GM12878 (cell line): Measurements from ENCODE around the gene PTGDR2. TPM values are rescaled to one million over a fixed set of nuclear protein-coding genes. Genes with fewer than 3 reads are reported as not detected.

Experiments used
- ATAC-seq: fragments of 200-7000 bp; cut with Tn5 transposase; 3 replicates; pipeline ENCODE4 v1.9.1; 2020; ENCODE audit warnings: mild to moderate bottlenecking, moderate library complexity
- BruUV-seq: library from RNA; stranded (reverse); fragments of 400-500 nt; replicated peaks from 2 replicates; lab custom pipeline; 2021; lab: Mats Ljungman, UMichigan
- CTCF ChIA-PET: fragments of 300-600 bp; sonication (Branson Sonifier 250); formaldehyde crosslinking; extraction: SDS; loops from one replicate; lab custom pipeline; 2021; ENCODE audit warnings: inconsistent platforms; lab: Yijun Ruan, JAX
- POLR2A ChIA-PET: fragments of 350-600 bp; formaldehyde crosslinking; extraction: SDS; loops from one replicate; lab custom pipeline; 2021; ENCODE audit warnings: inconsistent platforms; lab: Charles Lee
- RAD21 ChIA-PET: fragments of 300-600 bp; sonication (Branson Sonifier 250); formaldehyde crosslinking; loops from one replicate; lab custom pipeline; 2023; ENCODE audit warnings: antibody characterized with exemption; ENCODE audit not compliant: unreplicated experiment; lab: Charles Lee
- SMC1A ChIA-PET: fragments of 300-600 bp; sonication (Branson Sonifier 250); formaldehyde crosslinking; loops from one replicate; lab custom pipeline; 2023; ENCODE audit not compliant: unreplicated experiment, uncharacterized antibody; lab: Charles Lee
- DNase-seq: peaks from one replicate; pipeline ENCODE4 v3.0.0-alpha.2; 2011; ENCODE audit warnings: low read depth, low spot score
- FAIRE-seq: peaks from 3 replicates; lab custom pipeline; 2011; peaks lifted over from hg19 to GRCh38; lab: Jason Lieb, UNC
- H2AFZ ChIP-seq: 2 replicates; pipeline ENCODE4 v1.6.0; 2011; ENCODE audit warnings: low read depth, low read length, control low read depth; ENCODE audit not compliant: control insufficient read depth
- H3K27ac ChIP-seq: 2 replicates; pipeline ENCODE4 v1.5.1; 2011; ENCODE audit warnings: control low read depth; ENCODE audit not compliant: control insufficient read depth, insufficient read depth
- H3K27me3 ChIP-seq, 2 experiments: replicated peaks in 1 of 2; 2 replicates each; pipeline versions ENCODE4 v1.6.0 to v1.6.1; 2011; ENCODE audit warnings: low read length in 1 of 2; ENCODE audit not compliant: control insufficient read depth in 2 of 2, insufficient read depth in 2 of 2
- H3K36me3 ChIP-seq, 2 experiments: 2 replicates each; pipeline ENCODE4 v1.5.1; 2011; ENCODE audit warnings: low read length in 1 of 2; ENCODE audit not compliant: control insufficient read depth in 2 of 2, insufficient read depth in 2 of 2
- H3K4me1 ChIP-seq: 2 replicates; pipeline ENCODE4 v1.6.1; 2011; ENCODE audit warnings: mild to moderate bottlenecking, low read length, moderate library complexity, mixed read lengths; ENCODE audit not compliant: control insufficient read depth, insufficient read depth
- H3K4me2 ChIP-seq: 2 replicates; pipeline ENCODE4 v1.6.0; 2011; ENCODE audit warnings: control low read depth; ENCODE audit not compliant: control insufficient read depth, insufficient read depth
- H3K4me3 ChIP-seq: fragments of 200-600 bp; sonication (generic); 2 replicates; pipeline ENCODE4 v1.5.1; 2016
- H3K79me2 ChIP-seq: 2 replicates; pipeline ENCODE4 v1.6.0; 2011; ENCODE audit warnings: low read length; ENCODE audit not compliant: control insufficient read depth, insufficient read depth
- H3K9ac ChIP-seq: 2 replicates; pipeline ENCODE4 v1.8.0; 2011; ENCODE audit warnings: low read length, control low read depth, mixed read lengths; ENCODE audit not compliant: control insufficient read depth, insufficient read depth
- H3K9me3 ChIP-seq: replicated peaks from 3 replicates; pipeline ENCODE4 v1.5.1; 2011; ENCODE audit warnings: mild to moderate bottlenecking, low read length; ENCODE audit not compliant: control insufficient read depth, insufficient read depth
- H4K20me1 ChIP-seq: 2 replicates; pipeline ENCODE4 v1.6.0; 2011; ENCODE audit not compliant: control insufficient read depth, insufficient read depth
- BMI1 ChIP-seq: fragments of 450-650 bp; IDR thresholded peaks from 2 replicates; pipeline ENCODE4 v1.6.1; 2016; ENCODE audit warnings: mild to moderate bottlenecking, moderate library complexity, borderline replicate concordance
- CBX3 ChIP-seq: fragments of 200-600 bp; sonication (generic); IDR thresholded peaks from 2 replicates; pipeline ENCODE4 v1.6.1; 2016; ENCODE audit warnings: low read depth, borderline replicate concordance
- CREM ChIP-seq: IDR thresholded peaks from 2 replicates; pipeline ENCODE4 v1.6.1; 2014; ENCODE audit warnings: antibody characterized with exemption, low read depth
- CUX1 ChIP-seq: IDR thresholded peaks from 2 replicates; pipeline ENCODE4 v1.6.1; 2012; ENCODE audit warnings: improper control_type of control experiment, low read depth, low read length; ENCODE audit not compliant: insufficient replicate concordance
- EP300 ChIP-seq, 2 experiments: fragments of 150-350 bp in 1 of 2; IDR thresholded peaks; 2 replicates each; pipeline ENCODE4 v1.6.1; 2011 to 2012; ENCODE audit warnings: low read depth in 2 of 2, low read length in 2 of 2, borderline replicate concordance in 1 of 2, improper control_type of control experiment in 1 of 2, inconsistent platforms in 1 of 2; ENCODE audit not compliant: control insufficient read depth in 1 of 2
- HDGF ChIP-seq: fragments of 450-650 bp; IDR thresholded peaks from 2 replicates; pipeline ENCODE4 v1.6.1; 2016; ENCODE audit warnings: antibody characterized with exemption
- MXI1 ChIP-seq: fragments of 150-350 bp; IDR thresholded peaks from 2 replicates; pipeline ENCODE4 v1.6.1; 2011; ENCODE audit warnings: low read depth, mild to moderate bottlenecking, inconsistent platforms, low read length, improper control_type of control experiment
- NFXL1 ChIP-seq: fragments of 450-650 bp; IDR thresholded peaks from 2 replicates; pipeline ENCODE4 v1.6.1; 2017; ENCODE audit warnings: antibody characterized with exemption, mild to moderate bottlenecking, borderline replicate concordance
- RAD21 ChIP-seq: IDR thresholded peaks from 2 replicates; pipeline ENCODE4 v1.6.1; 2011; ENCODE audit warnings: mild to moderate bottlenecking, low read depth, low read length, moderate library complexity; ENCODE audit not compliant: insufficient read depth
- STAT3 ChIP-seq: IDR thresholded peaks from 2 replicates; pipeline ENCODE4 v1.6.1; 2011; ENCODE audit warnings: low read depth, low read length, improper control_type of control experiment
- TBL1XR1 ChIP-seq: IDR thresholded peaks from 2 replicates; pipeline ENCODE4 v1.6.1; 2012; ENCODE audit warnings: low read depth, low read length, improper control_type of control experiment
- USF2 ChIP-seq: IDR thresholded peaks from 2 replicates; pipeline ENCODE4 v1.6.1; 2011; ENCODE audit warnings: low read depth, low read length, improper control_type of control experiment, borderline replicate concordance
- ZBED1 ChIP-seq: IDR thresholded peaks from 2 replicates; pipeline ENCODE4 v1.6.1; 2016; ENCODE audit warnings: borderline replicate concordance
- ZBTB40 ChIP-seq: fragments of 450-650 bp; IDR thresholded peaks from 2 replicates; pipeline ENCODE4 v1.6.1; 2016; ENCODE audit warnings: mild to moderate bottlenecking, moderate library complexity, borderline replicate concordance
- ZNF207 ChIP-seq: fragments of 450-650 bp; IDR thresholded peaks from 2 replicates; pipeline ENCODE4 v1.6.1; 2014; ENCODE audit warnings: antibody characterized with exemption, mild to moderate bottlenecking, borderline replicate concordance
- WGBS: methylation state at CpG from one replicate; pipeline ENCODE4 v1.1.6; 2016; ENCODE audit warnings: low lambda C conversion rate; ENCODE audit not compliant: insufficient replicate concordance, insufficient coverage; ENCODE audit errors: missing lambda C conversion rate; 5-methylcytosine and 5-hydroxymethylcytosine counted together
- in situ Hi-C: fragments of 300-500 bp; cut with MboI; formaldehyde crosslinking; loops from 9 replicates; pipeline ENCODE4 v1.14.3; 2018; ENCODE audit warnings: mixed read lengths
- intact Hi-C: fragments of 100-400 bp; cut with micrococcal nuclease; formaldehyde crosslinking; loops from one replicate; pipeline ENCODE4 v1.14.2; 2022; ENCODE audit not compliant: unreplicated experiment
- polyA plus RNA-seq, 11 experiments: library from polyadenylated mRNA; depleted of rRNA in 4 of 11; unstranded in 6 of 11; stranded (reverse) in 5 of 11; fragments of >200 nt; fragmentation: Nextera tagmentation in 4 of 11; fragmentation: Illumina TruSeq in 1 of 11; extraction: Ambion mirVana in 4 of 11; extraction: Trizol in 1 of 11; gene quantifications; 1 replicate in 1 of 11; 2 replicates in 10 of 11; pipeline versions ENCODE4 v1.2.1 to v1.2.3, GENCODE V29; 2011 to 2016; ENCODE audit warnings: inconsistent platforms in 2 of 11, missing spikeins in 2 of 11, low read depth in 1 of 11
- total RNA-seq, 4 experiments: library from RNA; depleted of rRNA in 3 of 4; stranded (reverse); fragments of >200 nt in 3 of 4; fragmentation: Illumina TruSeq in 1 of 4; extraction: Trizol in 1 of 4; gene quantifications; 2 replicates each; pipeline versions ENCODE4 v1.2.1 to v1.2.3, GENCODE V29; 2013 to 2021

The PTGDR2 gene
- total and polyA plus RNA-seq, 10 of the 15 experiments (the other 5 are each of a cell fraction or from before 2014, with no cell fraction given) = 0.01 to 0.28 (median 0.15) TPM; not detected in 6

GRCh38 chr11:60847281-60847680 lies 8.5 kb downstream of the PTGDR2 start:
- ChIA-PET SMC1A (no interaction called here), CTCF (interaction anchor here (3.2 kb wide), 1 partner anchor 16 kb away, joined by 18 read pairs; no protein-coding TSS in a partner anchor), RAD21 (no interaction called here), POLR2A (no interaction called here)
- Histone ChIP-seq H3K4me2 (no peak overlapping the region), H4K20me1 (no peaks in the 10 kb centered on the region), H2AFZ (no peak overlapping the region), H3K9me3 (no peaks in the 10 kb centered on the region), H3K9ac (no peak overlapping the region), H3K27ac (no peak overlapping the region), H3K4me1 (no peaks in the 10 kb centered on the region), H3K79me2 (peaks cover 38% of the 10 kb centered on the region), H3K27me3 (no peaks in the 10 kb centered on the region), H3K4me3 (no peak overlapping the region), H3K36me3 (peaks cover 8 to 27% of the 10 kb centered on the region in 2 experiments)
- intact Hi-C loops (loop anchor here (10.0 kb wide), 1 partner anchor 108 kb away; the partner anchor contains the start of gene SLC15A3), in situ Hi-C loops (no loop called here)
- BruUV-seq = no TSS peak
- 82% methylated on average over 13 of the region's 13 CpGs for WGBS
- DNase-seq (no peak), ATAC-seq (no peak), FAIRE-seq (no peak)
- TF ChIP-seq ZNF207 (no peak), BMI1 (no peak), RAD21 (no peak), EP300 (IDR thresholded peaks at IDR 0.05; ENCODE audit: borderline replicate concordance in 1 of 2, control insufficient read depth in 1 of 2, low read depth in 2 of 2, low read length in 2 of 2) (no peak), MXI1 (no peak), USF2 (no peak), ZBTB40 (no peak), CBX3 (no peak), CUX1 (no peak), ZBED1 (no peak), TBL1XR1 (no peak), NFXL1 (no peak), STAT3 (no peak), HDGF (no peak), CREM (no peak)
